AG09309 (cell line): ENCODE data around the gene CHAF1B.

Experiments
- DNase-seq: peaks from one replicate; pipeline ENCODE4 v3.0.0-alpha.2; 2010; ENCODE audit warnings: low read depth
- H3K4me3 ChIP-seq: 2 replicates; pipeline ENCODE4 v1.5.1; 2011; ENCODE audit warnings: mild to moderate bottlenecking, low read depth, low read length, moderate library complexity; ENCODE audit not compliant: control insufficient read depth
- CTCF ChIP-seq: IDR thresholded peaks from 2 replicates; pipeline ENCODE4 v1.5.1; 2011; ENCODE audit warnings: mild to moderate bottlenecking, low read depth, low read length, inconsistent platforms; ENCODE audit not compliant: insufficient read depth, control insufficient read depth; ENCODE audit errors: missing control alignments

The CHAF1B gene

GRCh38 chr21:36349315-36349714, 35.9 kb upstream of the CHAF1B start:
- no peak for TF ChIP-seq CTCF
- no peak overlapping the region for H3K4me3 ChIP-seq
- DNase-seq = no peak

- DNase-seq = no peak
- H3K4me3 ChIP-seq = no peak overlapping the region
- TF ChIP-seq CTCF = no peak
Observed at GRCh38 chr21:36350282-36350910, 34.8 kb upstream of the CHAF1B start.

GRCh38 chr21:36354918-36355680, 30.1 kb upstream of the CHAF1B start:
- no peak for DNase-seq
- TF ChIP-seq CTCF = no peak
- no peak overlapping the region for H3K4me3 ChIP-seq

- no peak for DNase-seq
- no peak overlapping the region for H3K4me3 ChIP-seq
- no peak for TF ChIP-seq CTCF
Observed at GRCh38 chr21:36355868-36356267, 29.3 kb upstream of the CHAF1B start.

- no peak overlapping the region for H3K4me3 ChIP-seq
- DNase-seq = no peak
- no peak for TF ChIP-seq CTCF
Observed at GRCh38 chr21:36359185-36359584, 26.0 kb upstream of the CHAF1B start.

- TF ChIP-seq CTCF = no peak
Observed at GRCh38 chr21:36369064-36369685, 16.0 kb upstream of the CHAF1B start.

More at GRCh38 chr21:36369064-36369685, 16.0 kb upstream of the CHAF1B start:
- DNase-seq = no peak
- H3K4me3 ChIP-seq = no peak overlapping the region
